H9 (cell line): ENCODE data around the gene GPS1. TPM values are rescaled to one million over a fixed set of nuclear protein-coding genes. Genes with fewer than 3 reads are reported as not detected.

Experiments used
- DNase-seq: peaks from one replicate; pipeline ENCODE4 v3.0.0-alpha.2; 2017
- H2AFZ ChIP-seq: one replicate; pipeline ENCODE4 v1.6.1; 2013; ENCODE audit warnings: mild to moderate bottlenecking, low read length, control low read depth, moderate library complexity
- H2AK5ac ChIP-seq: 2 replicates; pipeline ENCODE4 v1.6.1; 2013; ENCODE audit warnings: low read length, control low read depth, mixed read lengths; ENCODE audit not compliant: insufficient read length
- H2BK120ac ChIP-seq: one replicate; pipeline ENCODE4 v1.6.1; 2013; ENCODE audit warnings: low read depth, mild to moderate bottlenecking, low read length, control low read depth, inconsistent platforms; ENCODE audit not compliant: poor library complexity, severe bottlenecking
- H2BK12ac ChIP-seq: 2 replicates; pipeline ENCODE4 v1.6.1; 2013; ENCODE audit warnings: low read length, control low read depth, mixed read lengths, low read depth; ENCODE audit not compliant: insufficient read length
- H2BK15ac ChIP-seq: 2 replicates; pipeline ENCODE4 v1.6.1; 2013; ENCODE audit warnings: low read depth, low read length, control low read depth
- H2BK20ac ChIP-seq: one replicate; pipeline ENCODE4 v1.6.1; 2013; ENCODE audit warnings: low read depth, mild to moderate bottlenecking, low read length, control low read depth, inconsistent platforms; ENCODE audit not compliant: poor library complexity, severe bottlenecking
- H2BK5ac ChIP-seq: 2 replicates; pipeline ENCODE4 v1.6.1; 2013; ENCODE audit warnings: low read length, control low read depth, mixed read lengths; ENCODE audit not compliant: insufficient read length
- H3K14ac ChIP-seq: 2 replicates; pipeline ENCODE4 v1.6.1; 2013; ENCODE audit warnings: low read length, control low read depth; ENCODE audit not compliant: insufficient read depth
- H3K18ac ChIP-seq: 2 replicates; pipeline ENCODE4 v1.6.1; 2013; ENCODE audit warnings: low read depth, mild to moderate bottlenecking, mixed read lengths, low read length, control low read depth; ENCODE audit not compliant: insufficient read length
- H3K23ac ChIP-seq: 2 replicates; pipeline ENCODE4 v1.6.1; 2013; ENCODE audit warnings: low read length, control low read depth, mixed read lengths, low read depth; ENCODE audit not compliant: insufficient read length
- H3K23me2 ChIP-seq: 2 replicates; pipeline ENCODE4 v1.6.1; 2013; ENCODE audit warnings: low read depth, mild to moderate bottlenecking, mixed read lengths, low read length, control low read depth; ENCODE audit not compliant: insufficient read length, poor library complexity, severe bottlenecking
- H3K27ac ChIP-seq: 2 replicates; pipeline ENCODE4 v1.5.1; 2013; ENCODE audit warnings: low read length, control low read depth, mixed read lengths, low read depth; ENCODE audit not compliant: insufficient read length
- H3K27me3 ChIP-seq: 2 replicates; pipeline ENCODE4 v1.6.1; 2013; ENCODE audit warnings: low read length, control low read depth, inconsistent platforms; ENCODE audit not compliant: insufficient read depth
- H3K4ac ChIP-seq: 2 replicates; pipeline ENCODE4 v1.6.1; 2013; ENCODE audit warnings: low read depth, mild to moderate bottlenecking, control low read depth, inconsistent platforms, low read length, moderate library complexity
- H3K4me1 ChIP-seq: 2 replicates; pipeline ENCODE4 v1.6.1; 2013; ENCODE audit warnings: low read length, control low read depth, inconsistent platforms; ENCODE audit not compliant: insufficient read depth
- H3K4me2 ChIP-seq: 2 replicates; pipeline ENCODE4 v1.6.1; 2013; ENCODE audit warnings: low read length, control low read depth, mixed read lengths; ENCODE audit not compliant: insufficient read length, insufficient read depth
- H3K56ac ChIP-seq: 2 replicates; pipeline ENCODE4 v1.6.1; 2013; ENCODE audit warnings: low read depth, mild to moderate bottlenecking, mixed read lengths, low read length, control low read depth; ENCODE audit not compliant: insufficient read length
- H3K79me1 ChIP-seq: 2 replicates; pipeline ENCODE4 v1.6.1; 2013; ENCODE audit warnings: low read depth, mild to moderate bottlenecking, moderate library complexity, low read length, control low read depth, inconsistent platforms; ENCODE audit not compliant: insufficient read depth, poor library complexity, severe bottlenecking
- H3K79me2 ChIP-seq: 2 replicates; pipeline ENCODE4 v1.6.1; 2013; ENCODE audit warnings: low read length, control low read depth, inconsistent platforms; ENCODE audit not compliant: insufficient read depth
- H3K9ac ChIP-seq: 2 replicates; pipeline ENCODE4 v1.6.1; 2013; ENCODE audit warnings: low read length, control low read depth, mixed read lengths; ENCODE audit not compliant: insufficient read length; ENCODE audit errors: extremely low read depth
- H3K9me3 ChIP-seq: one replicate; pipeline ENCODE4 v1.6.1; 2013; ENCODE audit warnings: low read depth, low read length, inconsistent platforms; ENCODE audit not compliant: control insufficient read depth
- H3T11ph ChIP-seq: one replicate; pipeline ENCODE4 v1.6.1; 2013; ENCODE audit warnings: mild to moderate bottlenecking, low read length, control low read depth, inconsistent platforms
- H4K20me1 ChIP-seq: one replicate; pipeline ENCODE4 v1.6.1; 2013; ENCODE audit not compliant: control insufficient read depth, insufficient read length, insufficient read depth
- H4K5ac ChIP-seq: 2 replicates; pipeline ENCODE4 v1.6.1; 2013; ENCODE audit warnings: low read depth, mild to moderate bottlenecking, mixed read lengths, low read length, control low read depth; ENCODE audit not compliant: insufficient read length
- H4K8ac ChIP-seq: replicated peaks from 2 replicates; pipeline ENCODE4 v1.6.1; 2013; ENCODE audit warnings: low read length, control low read depth, mixed read lengths, low read depth; ENCODE audit not compliant: insufficient read length
- H4K91ac ChIP-seq: 2 replicates; pipeline ENCODE4 v1.6.1; 2013; ENCODE audit warnings: low read depth, mild to moderate bottlenecking, moderate library complexity, mixed read lengths, low read length, control low read depth; ENCODE audit not compliant: insufficient read length
- H3K27ac Mint-ChIP-seq, 3 experiments: 2 replicates in 2 of 3; 3 replicates in 1 of 3; pipeline ENCODE4 v1.8.0; 2020 to 2021; ENCODE audit warnings: mixed read lengths in 3 of 3, mild to moderate bottlenecking in 1 of 3, moderate library complexity in 1 of 3
- H3K27me3 Mint-ChIP-seq: 2 replicates; pipeline ENCODE4 v1.8.0; 2021; ENCODE audit warnings: low read depth, mild to moderate bottlenecking, moderate library complexity, mixed read lengths
- H3K36me3 Mint-ChIP-seq, 3 experiments: 2 replicates in 2 of 3; 3 replicates in 1 of 3; pipeline ENCODE4 v1.8.0; 2020 to 2021; ENCODE audit warnings: low read depth in 3 of 3, mixed read lengths in 3 of 3; ENCODE audit not compliant: insufficient read depth in 1 of 3
- H3K4me1 Mint-ChIP-seq, 2 experiments: 2 replicates each; pipeline ENCODE4 v1.8.0; 2020; ENCODE audit warnings: mixed read lengths in 2 of 2
- H3K4me3 Mint-ChIP-seq, 2 experiments: 2 replicates in 1 of 2; 3 replicates in 1 of 2; pipeline ENCODE4 v1.8.0; 2020 to 2021; ENCODE audit warnings: mild to moderate bottlenecking in 2 of 2, mixed read lengths in 2 of 2, moderate library complexity in 1 of 2
- H3K9me3 Mint-ChIP-seq, 2 experiments: 2 replicates in 1 of 2; 3 replicates in 1 of 2; pipeline ENCODE4 v1.8.0; 2020; ENCODE audit warnings: mild to moderate bottlenecking in 2 of 2, mixed read lengths in 2 of 2, moderate library complexity in 1 of 2
- WGBS: extraction: QIAGEN DNeasy Blood & Tissue Kit; methylation state at CpG from one replicate; pipeline ENCODE4 v1.1.7; 2013; ENCODE audit warnings: missing lambda C conversion rate, low lambda C conversion rate, mixed read lengths; ENCODE audit not compliant: insufficient read length; ENCODE audit errors: extremely low coverage; 5-methylcytosine and 5-hydroxymethylcytosine counted together
- total RNA-seq: library from RNA; stranded (reverse); gene quantifications from 2 replicates; pipeline ENCODE4 v1.2.1, GENCODE V29; 2021
- TF ChIP-seq, protein P1 (sequence below): fragments of 200-600 bp; sonication (generic); conservative IDR thresholded peaks from 3 replicates; pipeline ENCODE4 v1.8.0; 2021; ENCODE audit warnings: antibody characterized with exemption, mild to moderate bottlenecking

The GPS1 gene
- total RNA-seq, 1 experiment from 2014 or later = 164 TPM

DNA sequence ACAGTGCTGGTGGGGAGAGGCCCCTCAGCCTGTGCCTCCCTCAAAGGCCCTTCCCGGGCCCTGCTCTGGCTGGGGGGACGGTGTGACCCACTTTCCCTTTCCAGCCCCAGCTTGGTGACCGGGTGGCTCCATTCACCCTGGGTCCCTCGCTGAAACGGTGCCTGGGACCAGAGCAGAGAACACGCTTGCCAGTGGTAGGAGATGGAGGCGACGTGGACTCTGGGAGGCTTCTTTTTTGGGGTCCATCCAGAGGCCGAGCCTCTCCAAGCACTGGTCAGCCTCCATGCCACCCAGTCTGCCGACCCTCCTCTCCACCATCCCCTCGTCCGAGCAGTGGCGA, 36.8 kb upstream of the GPS1 start:
- DNase-seq = no peak
- H3K27ac ChIP-seq = no peak overlapping the region
- H3K4me2 ChIP-seq = no peak overlapping the region
- H3K79me1 ChIP-seq = no peaks in the 10 kb centered on the region
- no CpG with 5 or more reads among the region's 13 CpGs for WGBS
- H3K36me3 Mint-ChIP-seq = peaks cover 2 to 8% (median 3%) of the 10 kb centered on the region in 3 experiments; a peak in 4 of 7 replicates
- no peak overlapping the region for H4K5ac ChIP-seq
- no peaks in the 10 kb centered on the region for H3K27me3 Mint-ChIP-seq
- no peaks in the 10 kb centered on the region for H3K79me2 ChIP-seq
- no peak overlapping the region for H2BK5ac ChIP-seq
- no peak overlapping the region for H3K9ac ChIP-seq
- H2BK20ac ChIP-seq = no peak overlapping the region
- no peaks in the 10 kb centered on the region for H3K23me2 ChIP-seq
- H3K9me3 Mint-ChIP-seq = no peaks in the 10 kb centered on the region
- no peak overlapping the region for H2BK15ac ChIP-seq
- TF ChIP-seq, protein P1, sequence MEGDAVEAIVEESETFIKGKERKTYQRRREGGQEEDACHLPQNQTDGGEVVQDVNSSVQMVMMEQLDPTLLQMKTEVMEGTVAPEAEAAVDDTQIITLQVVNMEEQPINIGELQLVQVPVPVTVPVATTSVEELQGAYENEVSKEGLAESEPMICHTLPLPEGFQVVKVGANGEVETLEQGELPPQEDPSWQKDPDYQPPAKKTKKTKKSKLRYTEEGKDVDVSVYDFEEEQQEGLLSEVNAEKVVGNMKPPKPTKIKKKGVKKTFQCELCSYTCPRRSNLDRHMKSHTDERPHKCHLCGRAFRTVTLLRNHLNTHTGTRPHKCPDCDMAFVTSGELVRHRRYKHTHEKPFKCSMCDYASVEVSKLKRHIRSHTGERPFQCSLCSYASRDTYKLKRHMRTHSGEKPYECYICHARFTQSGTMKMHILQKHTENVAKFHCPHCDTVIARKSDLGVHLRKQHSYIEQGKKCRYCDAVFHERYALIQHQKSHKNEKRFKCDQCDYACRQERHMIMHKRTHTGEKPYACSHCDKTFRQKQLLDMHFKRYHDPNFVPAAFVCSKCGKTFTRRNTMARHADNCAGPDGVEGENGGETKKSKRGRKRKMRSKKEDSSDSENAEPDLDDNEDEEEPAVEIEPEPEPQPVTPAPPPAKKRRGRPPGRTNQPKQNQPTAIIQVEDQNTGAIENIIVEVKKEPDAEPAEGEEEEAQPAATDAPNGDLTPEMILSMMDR = no peak
- H3K18ac ChIP-seq = no peak overlapping the region
- H3T11ph ChIP-seq = no peak overlapping the region
- no peak overlapping the region for H3K4me3 Mint-ChIP-seq
- no peak overlapping the region for H3K27ac Mint-ChIP-seq
- no peak overlapping the region for H2AFZ ChIP-seq
- no peak overlapping the region for H2AK5ac ChIP-seq
- no peak overlapping the region for H2BK120ac ChIP-seq
- no peaks in the 10 kb centered on the region for H4K20me1 ChIP-seq
- no peak overlapping the region for H3K23ac ChIP-seq
- no peak overlapping the region for H4K8ac ChIP-seq
- H3K4ac ChIP-seq = no peak overlapping the region
- H4K91ac ChIP-seq = no peak overlapping the region
- H3K27me3 ChIP-seq = no peaks in the 10 kb centered on the region
- H3K9me3 ChIP-seq = no peaks in the 10 kb centered on the region
- no peak overlapping the region for H2BK12ac ChIP-seq
- H3K4me1 Mint-ChIP-seq = 0 out of 4 replicates have a peak, but pooled peaks cover 0 to 2% of the 10 kb centered on the region in 2 experiments
- H3K56ac ChIP-seq = no peak overlapping the region
- H3K4me1 ChIP-seq = no peaks in the 10 kb centered on the region
- H3K14ac ChIP-seq = no peak overlapping the region
